ENCODE measurements around the gene NCBP2L.

NCBP2L gene

GRCh38 chrX:107736781-107737531, 40.6 kb upstream of the NCBP2L start:
- Histone ChIP-seq H3K4me3 (ENCODE audit: low read length) (no peak overlapping the region), H3K4me1 (ENCODE audit: low read length) (no peaks in the 10 kb centered on the region), H3K36me3 (replicated peaks; ENCODE audit: low read depth, low read length) (no peaks in the 10 kb centered on the region), H3K4me2 (ENCODE audit: low read length) (no peak overlapping the region), H2AFZ (ENCODE audit: low read depth, low read length) (no peak overlapping the region), H3K9ac (ENCODE audit: low read length) (no peak overlapping the region), H3K27me3 (ENCODE audit: low read depth, low read length) (no peaks in the 10 kb centered on the region), H3K79me2 (ENCODE audit: low read length) (no peaks in the 10 kb centered on the region), H3K9me3 (ENCODE audit: insufficient read depth, low read length) (no peaks in the 10 kb centered on the region), H3K27ac (ENCODE audit: low read length) (no peak overlapping the region), H4K20me1 (ENCODE audit: insufficient read depth, low read length) (no peaks in the 10 kb centered on the region)
- TF ChIP-seq EZH2phosphoT487 (IDR thresholded peaks at IDR 0.05; ENCODE audit: low read depth) (no peak), CTCF (IDR thresholded peaks at IDR 0.05; ENCODE audit: low read depth, low read length) (no peak)

- Histone ChIP-seq H2AFZ (ENCODE audit: low read depth, low read length) (no peak overlapping the region), H3K4me3 (ENCODE audit: low read length) (no peak overlapping the region), H3K4me2 (ENCODE audit: low read length) (no peak overlapping the region), H3K9ac (ENCODE audit: low read length) (no peak overlapping the region), H3K4me1 (ENCODE audit: low read length) (no peaks in the 10 kb centered on the region), H3K27ac (ENCODE audit: low read length) (no peak overlapping the region), H3K27me3 (ENCODE audit: low read depth, low read length) (no peaks in the 10 kb centered on the region), H3K36me3 (replicated peaks; ENCODE audit: low read depth, low read length) (no peaks in the 10 kb centered on the region), H3K79me2 (ENCODE audit: low read length) (no peaks in the 10 kb centered on the region), H4K20me1 (ENCODE audit: insufficient read depth, low read length) (no peaks in the 10 kb centered on the region), H3K9me3 (ENCODE audit: insufficient read depth, low read length) (no peaks in the 10 kb centered on the region)
- TF ChIP-seq EZH2phosphoT487 (IDR thresholded peaks at IDR 0.05; ENCODE audit: low read depth) (no peak), CTCF (IDR thresholded peaks at IDR 0.05; ENCODE audit: low read depth, low read length) (no peak)
Measured at GRCh38 chrX:107738272-107738671, 39.3 kb upstream of the NCBP2L start.

- Histone ChIP-seq H3K4me3 (ENCODE audit: low read length) (no peak overlapping the region), H3K4me1 (ENCODE audit: low read length) (no peaks in the 10 kb centered on the region), H4K20me1 (ENCODE audit: insufficient read depth, low read length) (no peaks in the 10 kb centered on the region), H3K27ac (ENCODE audit: low read length) (no peak overlapping the region), H3K9me3 (ENCODE audit: insufficient read depth, low read length) (no peaks in the 10 kb centered on the region), H3K79me2 (ENCODE audit: low read length) (no peaks in the 10 kb centered on the region), H3K36me3 (replicated peaks; ENCODE audit: low read depth, low read length) (no peaks in the 10 kb centered on the region), H3K27me3 (ENCODE audit: low read depth, low read length) (no peaks in the 10 kb centered on the region), H3K9ac (ENCODE audit: low read length) (no peak overlapping the region), H3K4me2 (ENCODE audit: low read length) (no peak overlapping the region), H2AFZ (ENCODE audit: low read depth, low read length) (no peak overlapping the region)
- TF ChIP-seq CTCF (IDR thresholded peaks at IDR 0.05; ENCODE audit: low read depth, low read length) (no peak), EZH2phosphoT487 (IDR thresholded peaks at IDR 0.05; ENCODE audit: low read depth) (no peak)
Measured at GRCh38 chrX:107738768-107739167, 38.8 kb upstream of the NCBP2L start.

GRCh38 chrX:107739541-107739940, 38.0 kb upstream of the NCBP2L start:
- Histone ChIP-seq H3K4me1 (ENCODE audit: low read length) (no peaks in the 10 kb centered on the region), H3K4me2 (ENCODE audit: low read length) (no peak overlapping the region), H2AFZ (ENCODE audit: low read depth, low read length) (no peak overlapping the region), H3K36me3 (replicated peaks; ENCODE audit: low read depth, low read length) (no peaks in the 10 kb centered on the region), H3K9ac (ENCODE audit: low read length) (no peak overlapping the region), H3K9me3 (ENCODE audit: insufficient read depth, low read length) (no peaks in the 10 kb centered on the region), H3K27me3 (ENCODE audit: low read depth, low read length) (no peaks in the 10 kb centered on the region), H3K4me3 (ENCODE audit: low read length) (no peak overlapping the region), H3K27ac (ENCODE audit: low read length) (no peak overlapping the region), H3K79me2 (ENCODE audit: low read length) (no peaks in the 10 kb centered on the region), H4K20me1 (ENCODE audit: insufficient read depth, low read length) (no peaks in the 10 kb centered on the region)
- no peak for TF ChIP-seq CTCF (IDR thresholded peaks at IDR 0.05; ENCODE audit: low read depth, low read length)
- TF ChIP-seq EZH2phosphoT487 (IDR thresholded peaks at IDR 0.05; ENCODE audit: low read depth): no peak

Data from OCI-LY3 (cell line).